BLaER1 treated with 17β-estradiol and CSF1 and Interleukin-3, amounts not matched to agents 10 nM and 100 nM (cell line): ENCODE results near the gene FBXL17.

Source experiments
- H3K27ac ChIP-seq, 11 experiments: shearing (Covaris generic); formaldehyde crosslinking; 2 replicates each; pipeline ENCODE4 v1.8.1; 2022
- H3K27me3 ChIP-seq, 11 experiments: shearing (Covaris generic); formaldehyde crosslinking; 2 replicates each; pipeline ENCODE4 v1.8.1; 2022
- H3K36me3 ChIP-seq, 11 experiments: shearing (Covaris generic); formaldehyde crosslinking; 2 replicates each; pipeline ENCODE4 v1.8.1; 2022
- H3K4me1 ChIP-seq, 10 experiments: shearing (Covaris generic); formaldehyde crosslinking; 2 replicates each; pipeline ENCODE4 v1.8.1; 2022
- H3K4me2 ChIP-seq, 11 experiments: shearing (Covaris generic); formaldehyde crosslinking; 2 replicates each; pipeline ENCODE4 v1.8.1; 2022
- H3K4me3 ChIP-seq, 10 experiments: shearing (Covaris generic); formaldehyde crosslinking; 2 replicates each; pipeline ENCODE4 v1.8.1; 2022
- H3K9ac ChIP-seq, 11 experiments: shearing (Covaris generic); formaldehyde crosslinking; 2 replicates each; pipeline ENCODE4 v1.8.1; 2022
- H3K9me3 ChIP-seq, 11 experiments: shearing (Covaris generic); formaldehyde crosslinking; replicated peaks in 1 of 11; 2 replicates each; pipeline ENCODE4 v1.8.1; 2022
- H4K20me1 ChIP-seq, 11 experiments: shearing (Covaris generic); formaldehyde crosslinking; 2 replicates each; pipeline ENCODE4 v1.8.1; 2022
- Cebpa-rat ChIP-seq, 11 experiments: shearing (Covaris generic); IDR thresholded peaks; 2 replicates each; pipeline ENCODE4 v1.8.1; 2022

The FBXL17 gene

GRCh38 chr5:108109059-108109458 is 272.8 kb downstream of the FBXL17 start:
- no peak for TF ChIP-seq Cebpa-rat (IDR thresholded peaks at IDR 0.05)
- Histone ChIP-seq H3K4me2 (no peak overlapping the region), H4K20me1 (no peaks in the 10 kb centered on the region), H3K36me3 (no peaks in the 10 kb centered on the region; a peak in 1 of 22 replicates), H3K4me1 (no peaks in the 10 kb centered on the region), H3K27ac (no peak overlapping the region), H3K27me3 (no peaks in the 10 kb centered on the region), H3K9me3 (0 out of 22 replicates have a peak, but pooled peaks cover 0 to 7% (median 0%) of the 10 kb centered on the region in 11 experiments), H3K4me3 (no peak overlapping the region), H3K9ac (no peak overlapping the region)

GRCh38 chr5:108104448-108104847 is 277.4 kb downstream of the FBXL17 start:
- H3K4me2 ChIP-seq, result no peak overlapping the region
- no peak overlapping the region for H3K9ac ChIP-seq
- no peak overlapping the region for H3K4me3 ChIP-seq
- no peaks in the 10 kb centered on the region; a peak in 1 of 22 replicates for H3K36me3 ChIP-seq
- no peak overlapping the region for H3K27ac ChIP-seq
- no peaks in the 10 kb centered on the region for H3K9me3 ChIP-seq
- H3K4me1 ChIP-seq, result no peaks in the 10 kb centered on the region
- TF ChIP-seq Cebpa-rat (IDR thresholded peaks at IDR 0.05), result no peak
- no peaks in the 10 kb centered on the region for H3K27me3 ChIP-seq
- H4K20me1 ChIP-seq, result no peaks in the 10 kb centered on the region

DNA sequence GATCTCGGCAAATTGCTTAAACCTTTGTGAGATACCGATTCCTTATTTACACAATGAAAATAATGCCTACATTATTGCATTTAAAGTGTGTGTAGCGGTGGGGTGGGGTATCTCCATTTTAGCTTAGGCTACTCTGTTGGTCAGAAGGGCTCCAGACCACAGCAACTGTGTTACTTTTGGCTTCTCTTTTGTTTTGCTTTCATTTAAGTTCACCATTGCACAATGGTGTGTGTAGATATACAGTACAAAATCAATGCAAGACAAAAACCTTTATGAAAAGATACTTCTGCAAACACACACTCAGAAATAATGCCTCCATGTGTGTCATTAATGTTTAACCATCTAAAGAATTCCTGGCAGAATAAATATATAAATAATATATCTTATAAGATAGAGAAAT is 279.4 kb downstream of the FBXL17 start:
- Histone ChIP-seq H3K4me2 (no peak overlapping the region), H3K9me3 (no peaks in the 10 kb centered on the region), H3K9ac (no peak overlapping the region), H3K27ac (no peak overlapping the region), H3K27me3 (no peaks in the 10 kb centered on the region), H4K20me1 (no peaks in the 10 kb centered on the region), H3K4me3 (no peak overlapping the region), H3K4me1 (no peaks in the 10 kb centered on the region), H3K36me3 (no peaks in the 10 kb centered on the region; a peak in 1 of 22 replicates)
- TF ChIP-seq Cebpa-rat (IDR thresholded peaks at IDR 0.05), result no peak

DNA sequence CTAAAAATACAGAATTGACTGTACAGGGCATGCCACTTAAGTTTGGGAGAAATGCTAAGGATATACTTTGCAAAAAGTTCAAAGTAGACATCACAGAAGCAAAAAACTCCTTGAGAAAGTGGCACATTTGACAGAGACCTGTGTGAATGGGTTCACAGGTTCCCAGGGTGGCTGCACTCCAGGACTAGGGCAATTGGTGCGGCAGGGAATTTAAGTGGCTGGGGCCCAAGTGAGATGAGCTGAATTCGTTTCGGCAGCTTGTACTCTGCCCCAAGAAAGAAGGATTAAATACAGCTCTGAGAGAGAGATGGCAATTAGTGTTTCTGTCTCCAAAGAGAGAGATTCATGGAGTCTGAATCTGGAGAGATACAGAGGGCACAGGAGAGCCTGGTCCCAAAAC is 280.1 kb downstream of the FBXL17 start:
- no peak for TF ChIP-seq Cebpa-rat (IDR thresholded peaks at IDR 0.05)
- H4K20me1 ChIP-seq, result no peaks in the 10 kb centered on the region
- no peak overlapping the region for H3K9ac ChIP-seq
- H3K4me1 ChIP-seq, result no peaks in the 10 kb centered on the region
- no peak overlapping the region for H3K4me2 ChIP-seq
- no peaks in the 10 kb centered on the region; a peak in 1 of 22 replicates for H3K36me3 ChIP-seq
- no peaks in the 10 kb centered on the region for H3K9me3 ChIP-seq
- no peak overlapping the region for H3K27ac ChIP-seq
- no peak overlapping the region for H3K4me3 ChIP-seq
- H3K27me3 ChIP-seq, result no peaks in the 10 kb centered on the region

GRCh38 chr5:108101130-108101529 is 280.8 kb downstream of the FBXL17 start:
- no peak for TF ChIP-seq Cebpa-rat (IDR thresholded peaks at IDR 0.05)
- Histone ChIP-seq H3K4me1 (no peaks in the 10 kb centered on the region), H4K20me1 (no peaks in the 10 kb centered on the region), H3K36me3 (no peaks in the 10 kb centered on the region; a peak in 1 of 22 replicates), H3K4me3 (no peak overlapping the region), H3K9me3 (no peaks in the 10 kb centered on the region), H3K9ac (no peak overlapping the region), H3K27ac (no peak overlapping the region), H3K4me2 (no peak overlapping the region), H3K27me3 (no peaks in the 10 kb centered on the region)

DNA sequence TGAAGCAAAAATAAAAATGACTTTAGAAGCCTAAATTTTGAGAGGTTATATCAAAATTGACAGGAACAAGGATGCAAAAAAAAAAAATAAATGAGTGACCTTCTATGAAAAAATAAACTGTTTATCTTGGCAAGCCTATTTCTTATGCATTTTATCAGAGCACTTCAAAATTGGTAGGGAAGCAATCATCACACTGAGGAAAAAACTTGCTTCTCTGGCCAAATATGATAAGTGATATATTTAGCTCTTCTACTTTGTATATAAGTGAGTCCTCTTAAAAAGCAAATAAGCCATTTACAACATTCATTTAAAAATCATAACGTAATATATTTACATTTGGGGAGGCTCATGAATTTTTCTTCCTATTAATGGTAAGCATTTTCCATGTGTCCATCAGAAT is 287.1 kb downstream of the FBXL17 start:
- no peak overlapping the region for H3K4me2 ChIP-seq
- no peaks in the 10 kb centered on the region for H3K9me3 ChIP-seq
- H4K20me1 ChIP-seq, result no peaks in the 10 kb centered on the region
- TF ChIP-seq Cebpa-rat (IDR thresholded peaks at IDR 0.05), result no peak
- H3K9ac ChIP-seq, result no peak overlapping the region
- no peak overlapping the region for H3K4me3 ChIP-seq
- no peaks in the 10 kb centered on the region for H3K4me1 ChIP-seq
- no peaks in the 10 kb centered on the region for H3K36me3 ChIP-seq
- H3K27me3 ChIP-seq, result no peaks in the 10 kb centered on the region
- no peak overlapping the region for H3K27ac ChIP-seq

DNA sequence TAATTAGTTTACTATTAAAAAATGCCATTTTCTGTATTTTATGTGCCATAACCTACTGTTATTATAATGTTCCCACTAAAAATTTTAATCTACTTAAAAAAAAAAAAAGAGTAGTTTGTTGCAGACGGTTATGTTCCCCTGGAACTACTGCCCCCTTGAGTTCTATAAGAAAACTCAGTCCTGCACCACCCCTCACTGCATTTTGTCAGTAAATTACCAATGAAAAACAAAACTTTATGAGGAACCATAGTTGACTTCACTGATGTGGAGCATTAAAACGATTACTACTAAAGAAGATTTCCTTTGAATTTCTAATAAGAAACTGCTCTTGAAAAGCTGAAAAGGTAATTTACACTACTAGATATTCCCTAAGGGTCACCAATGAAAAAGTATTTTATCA is 288.7 kb downstream of the FBXL17 start:
- Histone ChIP-seq H3K4me2 (no peak overlapping the region), H3K9me3 (no peaks in the 10 kb centered on the region), H3K9ac (no peak overlapping the region), H3K4me3 (no peak overlapping the region), H3K27ac (no peak overlapping the region), H3K36me3 (no peaks in the 10 kb centered on the region), H4K20me1 (no peaks in the 10 kb centered on the region), H3K4me1 (no peaks in the 10 kb centered on the region), H3K27me3 (no peaks in the 10 kb centered on the region)
- no peak for TF ChIP-seq Cebpa-rat (IDR thresholded peaks at IDR 0.05)

DNA sequence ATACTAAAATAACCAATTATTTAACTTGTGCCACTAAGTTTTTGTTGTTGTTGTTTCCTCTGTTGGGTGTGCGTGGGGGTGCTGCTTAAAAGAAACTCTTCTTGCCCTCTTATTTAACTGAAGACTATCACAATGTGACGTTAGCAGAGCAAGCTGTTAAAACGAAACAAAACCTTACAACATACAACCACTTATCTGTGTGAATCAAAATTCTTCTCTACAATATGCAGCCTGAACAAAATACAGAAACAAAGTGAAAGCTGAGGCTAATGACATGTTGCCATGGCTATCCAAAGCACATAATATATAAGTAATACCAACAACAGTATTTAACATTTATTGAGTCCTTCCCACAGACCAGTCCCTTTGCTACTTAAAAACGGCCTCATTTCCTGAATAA is 291.0 kb downstream of the FBXL17 start:
- H3K9ac ChIP-seq, result no peak overlapping the region
- H3K36me3 ChIP-seq, result 0 out of 22 replicates have a peak, but pooled peaks cover 0 to 5% (median 0%) of the 10 kb centered on the region in 11 experiments
- no peak overlapping the region for H3K4me2 ChIP-seq
- no peaks in the 10 kb centered on the region; a peak in 1 of 22 replicates for H4K20me1 ChIP-seq
- H3K4me3 ChIP-seq, result no peak overlapping the region
- H3K4me1 ChIP-seq, result no peaks in the 10 kb centered on the region
- no peak for TF ChIP-seq Cebpa-rat (IDR thresholded peaks at IDR 0.05)
- no peak overlapping the region for H3K27ac ChIP-seq
- no peaks in the 10 kb centered on the region for H3K9me3 ChIP-seq
- no peaks in the 10 kb centered on the region for H3K27me3 ChIP-seq

GRCh38 chr5:108084105-108084504 is 297.8 kb downstream of the FBXL17 start:
- Histone ChIP-seq H3K9ac (no peak overlapping the region), H3K36me3 (0 out of 22 replicates have a peak, but pooled peaks cover 0 to 5% (median 0%) of the 10 kb centered on the region in 11 experiments), H3K27me3 (no peaks in the 10 kb centered on the region), H4K20me1 (no peaks in the 10 kb centered on the region; a peak in 1 of 22 replicates), H3K9me3 (no peaks in the 10 kb centered on the region), H3K4me1 (no peaks in the 10 kb centered on the region), H3K4me2 (no peak overlapping the region), H3K27ac (no peak overlapping the region), H3K4me3 (no peak overlapping the region)
- no peak for TF ChIP-seq Cebpa-rat (IDR thresholded peaks at IDR 0.05)

DNA sequence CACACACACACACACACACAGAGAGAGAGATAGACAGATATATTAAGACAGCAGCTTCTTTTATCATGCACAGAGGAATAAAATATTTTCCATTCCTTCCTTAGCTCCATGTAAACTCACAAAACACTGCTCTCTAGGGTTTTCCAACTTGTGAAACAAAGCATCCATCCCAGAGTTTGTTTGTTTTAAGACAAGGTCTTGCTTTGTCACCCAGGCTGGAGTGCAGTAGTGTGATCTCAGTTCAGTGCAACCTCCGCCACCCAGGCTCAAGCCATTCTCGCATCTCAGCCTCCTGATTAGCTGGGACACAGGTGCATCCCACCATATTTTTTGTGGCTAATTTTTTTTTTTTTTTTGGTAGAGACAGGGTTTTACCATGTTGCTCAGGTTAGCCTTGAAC is 298.7 kb downstream of the FBXL17 start:
- no peak for TF ChIP-seq Cebpa-rat (IDR thresholded peaks at IDR 0.05)
- Histone ChIP-seq H4K20me1 (no peaks in the 10 kb centered on the region; a peak in 1 of 22 replicates), H3K4me3 (no peak overlapping the region), H3K4me2 (no peak overlapping the region), H3K27ac (no peak overlapping the region), H3K27me3 (no peaks in the 10 kb centered on the region), H3K36me3 (0 out of 22 replicates have a peak, but pooled peaks cover 0 to 5% (median 0%) of the 10 kb centered on the region in 11 experiments), H3K4me1 (no peaks in the 10 kb centered on the region), H3K9ac (no peak overlapping the region), H3K9me3 (no peaks in the 10 kb centered on the region)
